GM12874 (cell line): ENCODE data around the gene ARID3C.

Source experiments
- CTCF ChIP-seq: IDR thresholded peaks from 2 replicates; pipeline ENCODE4 v1.5.1; 2011; ENCODE audit warnings: low read depth, mild to moderate bottlenecking, control low read depth, low read length, moderate library complexity; ENCODE audit not compliant: insufficient read depth

Gene ARID3C

GRCh38 chr9:34610434-34611206 is 18.2 kb downstream of the ARID3C start:
- TF ChIP-seq CTCF: no peak

GRCh38 chr9:34607331-34607730 is 21.5 kb downstream of the ARID3C start:
- TF ChIP-seq CTCF: no peak

GRCh38 chr9:34606905-34607304 is 22.0 kb downstream of the ARID3C start:
- TF ChIP-seq CTCF: no peak

GRCh38 chr9:34606190-34606589 is 22.7 kb downstream of the ARID3C start:
- TF ChIP-seq CTCF: no peak

- peak; percentile 82 for TF ChIP-seq CTCF
Measured at GRCh38 chr9:34603610-34604231, 25.1 kb downstream of the ARID3C start.

GRCh38 chr9:34601937-34602573 is 26.8 kb downstream of the ARID3C start:
- no peak for TF ChIP-seq CTCF

GRCh38 chr9:34600908-34601307 is 28.0 kb downstream of the ARID3C start:
- no peak for TF ChIP-seq CTCF
